ENCODE data around the gene MARK2. TPM values are rescaled to one million over a fixed set of nuclear protein-coding genes. Genes with fewer than 3 reads are reported as not detected.

MARK2 gene
- polyA plus RNA-seq, 1 of the 3 experiments (the other 2 are of a cell fraction), result 18.8 TPM

DNA sequence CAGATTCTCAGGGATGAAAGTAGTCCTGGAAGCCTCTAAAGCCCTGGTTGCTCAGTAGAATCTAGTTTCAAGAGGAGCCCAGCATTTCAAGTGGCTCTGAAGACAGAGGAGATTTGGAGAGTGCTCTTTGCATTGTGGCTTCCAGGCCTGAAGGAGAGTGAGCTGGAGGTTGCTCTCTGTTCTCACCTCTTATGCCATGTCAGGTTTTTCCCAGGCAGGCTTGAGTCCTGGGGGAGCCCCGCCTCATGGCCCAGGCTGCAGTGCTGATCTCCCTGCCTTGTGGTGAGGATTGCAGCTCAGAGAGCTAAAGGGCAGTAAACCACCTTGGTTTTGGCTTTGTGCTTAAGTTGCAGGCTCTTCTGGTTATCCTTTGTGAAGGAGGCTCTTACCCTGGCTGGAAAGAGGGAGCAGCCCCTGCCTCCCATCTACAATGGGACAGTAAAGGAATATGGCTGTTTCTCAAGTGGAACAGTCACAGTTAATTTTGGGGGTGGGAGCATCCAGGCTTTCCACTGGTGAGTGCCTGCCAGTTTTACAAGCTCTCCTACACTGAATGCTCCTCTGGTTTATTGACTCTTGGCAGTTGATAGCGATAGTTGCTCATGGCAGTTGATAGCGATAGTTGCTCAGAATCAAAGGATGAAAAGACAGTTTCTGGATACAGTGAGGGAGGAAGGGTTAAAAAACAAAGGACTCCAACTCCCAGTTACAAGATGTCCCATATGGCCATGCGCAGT lies 45.5 kb downstream of the MARK2 start:
- WGBS (ENCODE audit: low lambda C conversion rate), result 100% methylated on average over 4 of the region's 4 CpGs
- H2AFZ ChIP-seq (ENCODE audit: low read depth), result no peak overlapping the region
- H3K27me3 ChIP-seq (ENCODE audit: insufficient read depth), result no peaks in the 10 kb centered on the region
- H3K27ac ChIP-seq (ENCODE audit: low read depth in 2 of 2, low read length in 1 of 2), result no peak overlapping the region
- TF ChIP-seq FOSL2 (IDR thresholded peaks at IDR 0.05; ENCODE audit: borderline replicate concordance, low read depth) (no peak), NRF1 (IDR thresholded peaks at IDR 0.05; ENCODE audit: low read depth, low read length) (no peak), GATA2 (CRISPR knock-in tag; IDR thresholded peaks at IDR 0.05) (no peak), JUND (IDR thresholded peaks at IDR 0.05) (no peak)
- CTCF ChIA-PET, result interaction anchor here (1.5 to 2.1 kb wide), 3 partner anchors 8 to 47 kb away, joined by 3 to 13 read pairs (median 6); no protein-coding TSS in a partner anchor
- H3K9ac ChIP-seq, result no peak overlapping the region
- H3K79me2 ChIP-seq (ENCODE audit: insufficient read depth), result peaks cover 88% of the 10 kb centered on the region
- H4K20me1 ChIP-seq (ENCODE audit: insufficient read depth), result peaks cover 80% of the 10 kb centered on the region
- no peak overlapping the region for H3K4me2 ChIP-seq
- no peaks in the 10 kb centered on the region for H3K9me2 ChIP-seq
- H3K4me1 ChIP-seq (ENCODE audit: control insufficient read depth in 1 of 2, insufficient read depth in 2 of 2, low read depth in 1 of 2, low read length in 1 of 2), result peaks cover 17 to 18% of the 10 kb centered on the region in 2 experiments; a peak in 3 of 4 replicates
- H3F3A ChIP-seq (replicated peaks; ENCODE audit: insufficient read depth), result peaks cover 4% of the 10 kb centered on the region
- POLR2A ChIA-PET, result interaction anchor here (1.3 kb wide), 1 partner anchor 45 kb away, joined by 4 read pairs; the partner anchor contains the start of gene MARK2
- DNase-seq, result no peak
- no peak overlapping the region for H3K4me3 ChIP-seq (ENCODE audit: low read depth in 2 of 2, low read length in 1 of 2)
- H3K9me3 ChIP-seq, result no peaks in the 10 kb centered on the region
- no peaks in the 10 kb centered on the region for H3K36me3 ChIP-seq (replicated peaks in 1 of 2; ENCODE audit: control insufficient read depth in 1 of 2, insufficient read depth in 2 of 2, low read length in 1 of 2)

DNA sequence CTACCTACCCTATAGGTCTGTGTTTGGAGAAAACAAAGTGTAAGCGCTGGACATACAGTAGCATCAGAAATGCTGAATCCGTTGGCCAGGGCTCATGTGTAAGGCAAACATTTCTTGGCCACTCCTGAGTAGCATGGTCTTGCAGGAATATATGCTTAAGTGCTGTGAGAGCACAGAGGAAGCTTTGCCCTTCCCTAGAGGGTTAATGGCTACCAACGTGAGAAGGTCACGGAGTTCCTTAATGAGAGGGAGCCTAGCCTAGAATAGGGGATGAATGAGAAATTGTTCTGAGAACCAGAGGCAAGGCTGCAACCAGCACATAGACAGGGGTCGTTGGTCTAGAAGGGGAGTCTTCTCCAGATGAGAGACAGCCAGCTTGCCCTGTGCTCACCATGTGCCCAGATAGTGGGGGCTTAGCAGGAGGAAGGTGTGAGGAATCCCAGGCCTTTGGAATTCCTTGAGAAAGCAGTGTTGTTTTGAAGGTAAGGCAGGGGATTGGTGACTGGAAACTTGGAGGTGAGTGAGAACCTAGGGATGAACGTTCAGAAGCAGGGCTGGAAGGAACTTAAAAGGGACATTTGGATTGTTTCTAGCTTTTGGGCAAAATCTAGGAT lies 48.6 kb downstream of the MARK2 start:
- no peaks in the 10 kb centered on the region for H3F3A ChIP-seq (replicated peaks; ENCODE audit: insufficient read depth)
- no peak for TF ChIP-seq TAF1 (IDR thresholded peaks at IDR 0.05; ENCODE audit: borderline replicate concordance, low read depth, low read length)
- no peak for TF ChIP-seq RAD21 (IDR thresholded peaks at IDR 0.05; ENCODE audit: low read length)
- TF ChIP-seq SMC3 (IDR thresholded peaks at IDR 0.05; ENCODE audit: low read depth, low read length), result no peak
- TF ChIP-seq GATA2 (CRISPR knock-in tag; IDR thresholded peaks at IDR 0.05), result no peak
- TF ChIP-seq RFX5 (IDR thresholded peaks at IDR 0.05; ENCODE audit: low read length), result no peak
- no peak for TF ChIP-seq RXRA (IDR thresholded peaks at IDR 0.05; ENCODE audit: borderline replicate concordance, low read depth)
- TF ChIP-seq, protein P1, sequence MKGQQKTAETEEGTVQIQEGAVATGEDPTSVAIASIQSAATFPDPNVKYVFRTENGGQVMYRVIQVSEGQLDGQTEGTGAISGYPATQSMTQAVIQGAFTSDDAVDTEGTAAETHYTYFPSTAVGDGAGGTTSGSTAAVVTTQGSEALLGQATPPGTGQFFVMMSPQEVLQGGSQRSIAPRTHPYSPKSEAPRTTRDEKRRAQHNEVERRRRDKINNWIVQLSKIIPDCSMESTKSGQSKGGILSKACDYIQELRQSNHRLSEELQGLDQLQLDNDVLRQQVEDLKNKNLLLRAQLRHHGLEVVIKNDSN (IDR thresholded peaks at IDR 0.05; ENCODE audit: borderline replicate concordance, low read depth), result no peak
- TF ChIP-seq, protein P2, sequence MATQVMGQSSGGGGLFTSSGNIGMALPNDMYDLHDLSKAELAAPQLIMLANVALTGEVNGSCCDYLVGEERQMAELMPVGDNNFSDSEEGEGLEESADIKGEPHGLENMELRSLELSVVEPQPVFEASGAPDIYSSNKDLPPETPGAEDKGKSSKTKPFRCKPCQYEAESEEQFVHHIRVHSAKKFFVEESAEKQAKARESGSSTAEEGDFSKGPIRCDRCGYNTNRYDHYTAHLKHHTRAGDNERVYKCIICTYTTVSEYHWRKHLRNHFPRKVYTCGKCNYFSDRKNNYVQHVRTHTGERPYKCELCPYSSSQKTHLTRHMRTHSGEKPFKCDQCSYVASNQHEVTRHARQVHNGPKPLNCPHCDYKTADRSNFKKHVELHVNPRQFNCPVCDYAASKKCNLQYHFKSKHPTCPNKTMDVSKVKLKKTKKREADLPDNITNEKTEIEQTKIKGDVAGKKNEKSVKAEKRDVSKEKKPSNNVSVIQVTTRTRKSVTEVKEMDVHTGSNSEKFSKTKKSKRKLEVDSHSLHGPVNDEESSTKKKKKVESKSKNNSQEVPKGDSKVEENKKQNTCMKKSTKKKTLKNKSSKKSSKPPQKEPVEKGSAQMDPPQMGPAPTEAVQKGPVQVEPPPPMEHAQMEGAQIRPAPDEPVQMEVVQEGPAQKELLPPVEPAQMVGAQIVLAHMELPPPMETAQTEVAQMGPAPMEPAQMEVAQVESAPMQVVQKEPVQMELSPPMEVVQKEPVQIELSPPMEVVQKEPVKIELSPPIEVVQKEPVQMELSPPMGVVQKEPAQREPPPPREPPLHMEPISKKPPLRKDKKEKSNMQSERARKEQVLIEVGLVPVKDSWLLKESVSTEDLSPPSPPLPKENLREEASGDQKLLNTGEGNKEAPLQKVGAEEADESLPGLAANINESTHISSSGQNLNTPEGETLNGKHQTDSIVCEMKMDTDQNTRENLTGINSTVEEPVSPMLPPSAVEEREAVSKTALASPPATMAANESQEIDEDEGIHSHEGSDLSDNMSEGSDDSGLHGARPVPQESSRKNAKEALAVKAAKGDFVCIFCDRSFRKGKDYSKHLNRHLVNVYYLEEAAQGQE (IDR thresholded peaks at IDR 0.05; ENCODE audit: low read depth, low read length), result no peak
- TF ChIP-seq GABPA (IDR thresholded peaks at IDR 0.05; ENCODE audit: low read depth), result no peak
- TF ChIP-seq, protein P3, sequence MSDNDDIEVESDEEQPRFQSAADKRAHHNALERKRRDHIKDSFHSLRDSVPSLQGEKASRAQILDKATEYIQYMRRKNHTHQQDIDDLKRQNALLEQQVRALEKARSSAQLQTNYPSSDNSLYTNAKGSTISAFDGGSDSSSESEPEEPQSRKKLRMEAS (IDR thresholded peaks at IDR 0.05; ENCODE audit: low read depth), result no peak
- no peak for TF ChIP-seq EP300 (IDR thresholded peaks at IDR 0.05; ENCODE audit: borderline replicate concordance in 1 of 2, low read depth in 1 of 2, low read length in 1 of 2)
- TF ChIP-seq TEAD4 (IDR thresholded peaks at IDR 0.05; ENCODE audit: borderline replicate concordance, insufficient read depth), result no peak
- no peak for TF ChIP-seq SIN3A (IDR thresholded peaks at IDR 0.05; ENCODE audit: borderline replicate concordance, low read depth, low read length)
- TF ChIP-seq NRF1 (IDR thresholded peaks at IDR 0.05; ENCODE audit: low read depth, low read length), result no peak
- no peak for TF ChIP-seq CHD2 (IDR thresholded peaks at IDR 0.05; ENCODE audit: low read length, partially characterized antibody)
- no peaks in the 10 kb centered on the region for H3K36me3 ChIP-seq (replicated peaks in 1 of 2; ENCODE audit: control insufficient read depth in 1 of 2, insufficient read depth in 2 of 2, low read length in 1 of 2)
- no peak overlapping the region for H2AFZ ChIP-seq (ENCODE audit: low read depth)
- peaks cover 90% of the 10 kb centered on the region for H3K79me2 ChIP-seq (ENCODE audit: insufficient read depth)
- H3K4me1 ChIP-seq (ENCODE audit: control insufficient read depth in 1 of 2, insufficient read depth in 2 of 2, low read depth in 1 of 2, low read length in 1 of 2), result peaks cover 4 to 22% of the 10 kb centered on the region in 2 experiments; a peak in 2 of 4 replicates
- ChIA-PET CTCF (interaction anchor here (1.0 to 4.0 kb wide), 6 partner anchors 13 to 58 kb away, joined by 3 to 12 read pairs (median 3); no protein-coding TSS in a partner anchor), POLR2A (no interaction called here)
- no peak overlapping the region for H3K4me3 ChIP-seq (ENCODE audit: low read depth in 2 of 2, low read length in 1 of 2)
- no peaks in the 10 kb centered on the region for H3K9me3 ChIP-seq
- no peak overlapping the region for H3K4me2 ChIP-seq
- no peaks in the 10 kb centered on the region for H3K9me2 ChIP-seq
- no peak overlapping the region for H3K27ac ChIP-seq (ENCODE audit: low read depth in 2 of 2, low read length in 1 of 2)
- no peak overlapping the region for H3K9ac ChIP-seq
- DNase-seq, result no peak
- 83% methylated on average over 6 of the region's 6 CpGs for WGBS (ENCODE audit: low lambda C conversion rate)
- H4K20me1 ChIP-seq (ENCODE audit: insufficient read depth), result peaks cover 83% of the 10 kb centered on the region
- no peaks in the 10 kb centered on the region for H3K27me3 ChIP-seq (ENCODE audit: insufficient read depth)

All from SK-N-SH (cell line).